HL-60 (cell line): ENCODE measurements around the gene PTPRC.

Experiments
- GABPA ChIP-seq: IDR thresholded peaks from 2 replicates; pipeline ENCODE4 v1.6.1; 2012; ENCODE audit warnings: low read depth
- POLR2AphosphoS5 ChIP-seq: IDR thresholded peaks from 2 replicates; pipeline ENCODE4 v1.6.1; 2012; ENCODE audit warnings: low read depth
- TF ChIP-seq, protein P1 (sequence below): IDR thresholded peaks from one replicate; pipeline ENCODE4 v1.5.1; 2011; ENCODE audit warnings: low read length, control low read depth, inconsistent platforms; ENCODE audit not compliant: insufficient read depth
- TF ChIP-seq, protein P2 (sequence below): IDR thresholded peaks from 2 replicates; pipeline ENCODE4 v1.6.1; 2012; ENCODE audit warnings: low read depth; ENCODE audit not compliant: insufficient replicate concordance

DNA sequence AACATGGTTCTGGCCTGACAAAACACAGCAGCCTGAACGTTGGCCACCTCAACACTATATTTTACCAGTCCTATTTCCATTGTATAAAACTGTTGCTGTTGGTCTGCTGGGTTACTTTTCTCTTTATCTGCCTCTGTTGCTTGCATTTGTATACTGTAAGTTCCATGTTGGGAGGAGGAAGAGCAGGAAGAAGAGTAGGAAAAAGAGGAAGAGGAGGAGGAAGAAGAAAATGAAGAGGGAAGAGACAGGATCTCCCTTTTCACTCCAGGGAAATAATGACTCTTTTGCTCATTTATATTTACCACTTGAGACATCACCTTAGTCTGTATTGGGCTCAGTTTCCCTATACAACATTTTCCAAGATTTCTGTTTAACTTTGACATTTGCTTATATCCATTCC lies 134.2 kb downstream of the PTPRC start:
- TF ChIP-seq, protein P1, sequence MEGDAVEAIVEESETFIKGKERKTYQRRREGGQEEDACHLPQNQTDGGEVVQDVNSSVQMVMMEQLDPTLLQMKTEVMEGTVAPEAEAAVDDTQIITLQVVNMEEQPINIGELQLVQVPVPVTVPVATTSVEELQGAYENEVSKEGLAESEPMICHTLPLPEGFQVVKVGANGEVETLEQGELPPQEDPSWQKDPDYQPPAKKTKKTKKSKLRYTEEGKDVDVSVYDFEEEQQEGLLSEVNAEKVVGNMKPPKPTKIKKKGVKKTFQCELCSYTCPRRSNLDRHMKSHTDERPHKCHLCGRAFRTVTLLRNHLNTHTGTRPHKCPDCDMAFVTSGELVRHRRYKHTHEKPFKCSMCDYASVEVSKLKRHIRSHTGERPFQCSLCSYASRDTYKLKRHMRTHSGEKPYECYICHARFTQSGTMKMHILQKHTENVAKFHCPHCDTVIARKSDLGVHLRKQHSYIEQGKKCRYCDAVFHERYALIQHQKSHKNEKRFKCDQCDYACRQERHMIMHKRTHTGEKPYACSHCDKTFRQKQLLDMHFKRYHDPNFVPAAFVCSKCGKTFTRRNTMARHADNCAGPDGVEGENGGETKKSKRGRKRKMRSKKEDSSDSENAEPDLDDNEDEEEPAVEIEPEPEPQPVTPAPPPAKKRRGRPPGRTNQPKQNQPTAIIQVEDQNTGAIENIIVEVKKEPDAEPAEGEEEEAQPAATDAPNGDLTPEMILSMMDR = no peak
- TF ChIP-seq POLR2AphosphoS5 (no peak), GABPA (no peak)
- TF ChIP-seq, protein P2, sequence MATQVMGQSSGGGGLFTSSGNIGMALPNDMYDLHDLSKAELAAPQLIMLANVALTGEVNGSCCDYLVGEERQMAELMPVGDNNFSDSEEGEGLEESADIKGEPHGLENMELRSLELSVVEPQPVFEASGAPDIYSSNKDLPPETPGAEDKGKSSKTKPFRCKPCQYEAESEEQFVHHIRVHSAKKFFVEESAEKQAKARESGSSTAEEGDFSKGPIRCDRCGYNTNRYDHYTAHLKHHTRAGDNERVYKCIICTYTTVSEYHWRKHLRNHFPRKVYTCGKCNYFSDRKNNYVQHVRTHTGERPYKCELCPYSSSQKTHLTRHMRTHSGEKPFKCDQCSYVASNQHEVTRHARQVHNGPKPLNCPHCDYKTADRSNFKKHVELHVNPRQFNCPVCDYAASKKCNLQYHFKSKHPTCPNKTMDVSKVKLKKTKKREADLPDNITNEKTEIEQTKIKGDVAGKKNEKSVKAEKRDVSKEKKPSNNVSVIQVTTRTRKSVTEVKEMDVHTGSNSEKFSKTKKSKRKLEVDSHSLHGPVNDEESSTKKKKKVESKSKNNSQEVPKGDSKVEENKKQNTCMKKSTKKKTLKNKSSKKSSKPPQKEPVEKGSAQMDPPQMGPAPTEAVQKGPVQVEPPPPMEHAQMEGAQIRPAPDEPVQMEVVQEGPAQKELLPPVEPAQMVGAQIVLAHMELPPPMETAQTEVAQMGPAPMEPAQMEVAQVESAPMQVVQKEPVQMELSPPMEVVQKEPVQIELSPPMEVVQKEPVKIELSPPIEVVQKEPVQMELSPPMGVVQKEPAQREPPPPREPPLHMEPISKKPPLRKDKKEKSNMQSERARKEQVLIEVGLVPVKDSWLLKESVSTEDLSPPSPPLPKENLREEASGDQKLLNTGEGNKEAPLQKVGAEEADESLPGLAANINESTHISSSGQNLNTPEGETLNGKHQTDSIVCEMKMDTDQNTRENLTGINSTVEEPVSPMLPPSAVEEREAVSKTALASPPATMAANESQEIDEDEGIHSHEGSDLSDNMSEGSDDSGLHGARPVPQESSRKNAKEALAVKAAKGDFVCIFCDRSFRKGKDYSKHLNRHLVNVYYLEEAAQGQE = no peak
